ENCODE measurements around the gene TMEM225B. TPM values are rescaled to one million over a fixed set of nuclear protein-coding genes. Genes with fewer than 3 reads are reported as not detected.

TMEM225B gene
- total RNA-seq, 1 donor from 2014 or later: 1.0 TPM

DNA sequence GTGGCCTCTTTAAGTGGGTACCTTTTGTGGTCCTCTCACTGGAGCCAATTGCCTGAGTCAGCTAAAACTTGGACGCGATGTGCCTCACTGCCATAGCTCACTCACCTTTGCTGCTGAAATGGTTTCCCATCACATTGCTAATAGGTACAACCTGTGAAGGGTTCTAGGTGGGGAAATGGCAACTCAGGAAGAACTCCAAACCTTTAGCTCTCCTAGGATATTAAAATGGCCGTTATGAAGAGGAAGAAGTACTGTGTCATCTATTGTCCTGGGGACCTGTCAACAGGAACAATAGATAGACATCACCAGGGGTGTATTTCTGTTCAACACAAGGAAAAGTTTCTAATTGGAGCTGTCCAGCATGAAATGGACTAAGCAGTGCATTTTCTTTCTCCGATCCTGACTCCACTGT lies 40.9 kb upstream of the TMEM225B start:
- peaks cover 36% of the 10 kb centered on the region for H3K4me1 ChIP-seq
- peak overlapping the region; percentile 68 for H3K4me3 ChIP-seq
- intact Hi-C loops (cut with DNase I): no loop called here
- TF ChIP-seq, protein P1, sequence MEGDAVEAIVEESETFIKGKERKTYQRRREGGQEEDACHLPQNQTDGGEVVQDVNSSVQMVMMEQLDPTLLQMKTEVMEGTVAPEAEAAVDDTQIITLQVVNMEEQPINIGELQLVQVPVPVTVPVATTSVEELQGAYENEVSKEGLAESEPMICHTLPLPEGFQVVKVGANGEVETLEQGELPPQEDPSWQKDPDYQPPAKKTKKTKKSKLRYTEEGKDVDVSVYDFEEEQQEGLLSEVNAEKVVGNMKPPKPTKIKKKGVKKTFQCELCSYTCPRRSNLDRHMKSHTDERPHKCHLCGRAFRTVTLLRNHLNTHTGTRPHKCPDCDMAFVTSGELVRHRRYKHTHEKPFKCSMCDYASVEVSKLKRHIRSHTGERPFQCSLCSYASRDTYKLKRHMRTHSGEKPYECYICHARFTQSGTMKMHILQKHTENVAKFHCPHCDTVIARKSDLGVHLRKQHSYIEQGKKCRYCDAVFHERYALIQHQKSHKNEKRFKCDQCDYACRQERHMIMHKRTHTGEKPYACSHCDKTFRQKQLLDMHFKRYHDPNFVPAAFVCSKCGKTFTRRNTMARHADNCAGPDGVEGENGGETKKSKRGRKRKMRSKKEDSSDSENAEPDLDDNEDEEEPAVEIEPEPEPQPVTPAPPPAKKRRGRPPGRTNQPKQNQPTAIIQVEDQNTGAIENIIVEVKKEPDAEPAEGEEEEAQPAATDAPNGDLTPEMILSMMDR (IDR thresholded peaks at IDR 0.05): no peak
- H3K9me3 ChIP-seq: no peaks in the 10 kb centered on the region
- H3K27me3 ChIP-seq: no peaks in the 10 kb centered on the region
- H3K36me3 ChIP-seq: peaks cover 42% of the 10 kb centered on the region
- DNase-seq (no peak), ATAC-seq (no peak)
- peak overlapping the region; percentile 99 for H3K27ac ChIP-seq

DNA sequence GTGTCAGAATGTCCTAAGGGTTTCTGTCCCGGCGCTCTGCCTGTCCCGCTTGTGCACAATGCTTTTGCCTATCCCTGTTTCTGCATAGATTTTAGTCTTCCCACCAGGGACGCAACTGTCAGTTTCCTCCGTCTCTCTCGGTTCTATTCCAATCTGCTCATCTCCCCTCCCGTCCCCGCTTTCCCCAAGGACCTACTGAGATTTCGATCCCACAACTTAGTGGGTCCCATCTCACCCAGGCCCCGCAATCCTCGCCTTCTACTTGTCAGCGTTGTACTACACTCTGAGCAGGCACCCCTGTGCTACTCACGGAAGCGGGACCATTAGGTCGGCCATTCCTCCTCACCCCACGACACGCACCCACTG lies 40.1 kb upstream of the TMEM225B start:
- TF ChIP-seq, protein P1 (IDR thresholded peaks at IDR 0.05): no peak
- Histone ChIP-seq H3K27ac (peak overlapping the region; percentile 99), H3K4me1 (peaks cover 31% of the 10 kb centered on the region), H3K27me3 (no peaks in the 10 kb centered on the region), H3K4me3 (peak overlapping the region; percentile 68), H3K9me3 (no peaks in the 10 kb centered on the region), H3K36me3 (peaks cover 49% of the 10 kb centered on the region)
- ATAC-seq (peak; percentile 75), DNase-seq (no peak)
- intact Hi-C loops (cut with DNase I): no loop called here

DNA sequence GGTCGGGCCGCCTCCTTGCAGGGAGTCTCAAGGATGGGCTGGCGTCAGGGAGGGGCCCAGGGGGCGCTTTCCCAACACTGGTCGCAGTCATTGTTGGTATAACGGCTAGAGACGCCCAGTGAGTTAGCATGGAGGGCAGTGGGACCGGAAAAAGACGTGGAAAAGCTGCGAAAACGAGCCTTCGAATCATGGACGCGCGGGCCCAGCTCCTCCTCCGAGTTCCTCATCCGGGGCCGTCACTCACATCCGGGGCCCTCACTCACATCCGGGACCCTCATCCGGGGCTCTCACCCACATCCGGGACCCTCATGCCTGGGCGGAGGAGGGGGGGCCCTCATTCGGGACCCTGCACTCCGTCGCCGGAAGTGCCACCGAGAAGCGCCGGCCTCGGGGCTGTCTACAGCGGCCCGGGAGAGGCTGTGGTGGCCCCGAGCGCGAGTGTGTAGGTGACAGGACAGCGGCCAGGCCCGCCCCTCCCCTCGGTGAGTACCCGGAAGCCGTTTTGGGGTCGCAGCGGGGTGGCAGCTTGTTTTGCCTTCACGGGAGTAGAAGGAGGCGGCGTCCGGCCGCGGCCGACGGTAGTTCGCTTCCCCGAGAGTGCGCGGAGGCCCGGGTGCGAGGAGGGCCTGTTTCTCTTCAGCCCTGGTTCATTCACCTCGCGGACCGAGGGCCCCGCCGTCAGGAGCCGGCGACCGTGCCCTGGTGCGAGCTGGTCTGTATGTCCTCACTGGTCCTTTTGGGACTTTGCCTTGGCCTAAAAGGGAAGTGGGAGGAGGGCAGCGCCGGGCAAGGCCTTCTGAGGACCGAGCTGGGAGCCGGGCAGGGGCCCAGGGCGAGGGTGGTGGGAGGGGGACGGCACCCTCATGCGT lies 39.5 kb upstream of the TMEM225B start, which contains the start of gene ZNF655:
TSS of gene ZNF655 (plus strand) at position 337 of the 869 bp plus-strand sequence. CDS start 1,918 bp downstream, outside the sequence.
- Histone ChIP-seq H3K9me3 (no peaks in the 10 kb centered on the region), H3K27me3 (no peaks in the 10 kb centered on the region), H3K27ac (peak within 1 kb of the TSS; percentile 99), H3K4me3 (peak within 1 kb of the TSS; percentile 68), H3K4me1 (peaks cover 31% of the 10 kb centered on the region), H3K36me3 (peaks cover 55% of the 10 kb centered on the region)
- TF ChIP-seq, protein P1 (IDR thresholded peaks at IDR 0.05): no peak
- intact Hi-C loops (cut with DNase I): no loop called here
- DNase-seq (peak; percentile 96), ATAC-seq (peak; percentile 97)

DNA sequence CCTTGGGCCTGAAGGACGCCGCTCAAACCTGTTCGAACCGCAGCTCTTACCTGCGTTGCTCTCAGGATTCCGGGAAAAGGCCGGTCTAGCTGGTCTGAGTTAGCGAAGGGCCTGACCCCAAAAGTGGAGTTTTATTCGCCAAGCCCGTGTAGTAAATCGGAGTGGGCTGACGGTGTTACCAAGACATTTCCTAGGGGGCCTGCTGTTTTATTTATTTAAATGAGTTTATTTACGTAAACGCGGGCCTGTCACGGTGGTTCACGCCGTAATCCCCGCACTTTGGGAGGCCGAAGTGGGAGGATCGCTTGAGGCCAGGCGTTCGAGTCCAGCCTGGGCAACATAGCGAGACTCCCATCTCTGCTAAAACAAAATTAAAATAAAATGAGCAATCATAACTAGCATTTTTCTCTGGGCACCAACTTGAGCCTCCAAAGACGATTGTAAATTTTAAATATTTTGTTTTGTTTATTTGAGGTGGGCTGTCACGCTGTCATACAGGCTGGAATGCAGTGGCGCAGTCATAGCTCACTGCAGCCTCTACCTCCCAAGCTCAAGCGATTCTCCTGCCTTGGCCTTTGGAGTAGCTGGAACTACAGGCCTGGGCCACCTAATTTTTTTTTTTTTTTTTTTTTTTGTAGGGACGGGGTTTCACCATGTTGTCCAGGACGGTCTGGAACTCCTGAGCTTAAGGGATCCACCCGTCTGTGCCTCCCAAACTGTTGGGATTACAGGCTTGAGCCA lies 38.7 kb upstream of the TMEM225B start:
- peak overlapping the region; percentile 99 for H3K27ac ChIP-seq
- H3K4me1 ChIP-seq: peaks cover 31% of the 10 kb centered on the region
- peaks cover 63% of the 10 kb centered on the region for H3K36me3 ChIP-seq
- DNase-seq: no peak
- intact Hi-C loops (cut with DNase I): no loop called here
- H3K4me3 ChIP-seq: peak overlapping the region; percentile 68
- no peak for ATAC-seq
- TF ChIP-seq, protein P1 (IDR thresholded peaks at IDR 0.05): no peak
- H3K9me3 ChIP-seq: no peaks in the 10 kb centered on the region
- H3K27me3 ChIP-seq: no peaks in the 10 kb centered on the region

DNA sequence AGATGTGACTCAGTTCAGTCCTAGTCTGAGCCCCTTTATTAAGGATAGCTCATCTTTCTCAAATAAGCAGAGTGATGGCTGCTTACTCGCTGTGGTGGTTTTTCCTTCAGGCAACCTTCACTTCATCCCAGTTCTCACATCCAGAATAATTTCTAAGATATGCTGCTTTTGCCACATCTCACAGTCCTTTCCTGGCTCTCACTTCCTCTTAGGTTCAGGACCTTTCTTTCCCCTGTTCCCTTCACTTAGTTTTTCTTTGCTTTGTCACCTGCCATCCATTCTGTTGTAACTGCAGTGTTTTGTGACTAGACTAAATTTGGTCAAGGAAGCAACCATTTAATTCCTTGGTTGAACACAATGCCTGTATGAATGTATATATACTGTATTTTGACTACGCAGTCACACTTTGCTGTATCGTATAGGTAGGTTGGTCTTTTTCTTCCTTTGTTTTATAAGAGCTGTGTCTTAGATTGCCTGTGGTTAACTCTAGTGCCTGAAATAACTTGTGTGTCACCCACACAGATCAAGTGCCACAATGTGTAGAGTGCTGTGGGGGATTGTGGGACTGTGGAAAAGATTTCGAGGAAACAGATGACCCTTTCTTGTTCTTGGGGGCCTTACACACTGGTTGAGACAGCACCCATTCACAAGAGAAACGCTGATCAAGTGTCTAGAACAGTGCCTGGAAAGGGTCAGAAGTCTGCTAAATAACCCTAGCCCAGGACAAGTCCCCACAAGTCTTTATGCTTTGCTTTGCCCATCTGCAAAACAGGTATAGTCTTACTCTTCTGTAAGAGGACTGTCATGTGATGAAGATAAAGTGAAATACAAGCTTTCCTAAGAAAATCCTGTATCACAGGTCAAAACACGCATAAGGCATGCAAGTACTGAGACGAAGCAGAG lies 37.0 kb upstream of the TMEM225B start:
- H3K27me3 ChIP-seq: no peaks in the 10 kb centered on the region
- DNase-seq: no peak
- H3K9me3 ChIP-seq: no peaks in the 10 kb centered on the region
- H3K27ac ChIP-seq: no peak overlapping the region
- H3K4me1 ChIP-seq: peaks cover 26% of the 10 kb centered on the region
- ATAC-seq: no peak
- intact Hi-C loops (cut with DNase I): no loop called here
- TF ChIP-seq, protein P1 (IDR thresholded peaks at IDR 0.05): no peak
- H3K36me3 ChIP-seq: peaks cover 70% of the 10 kb centered on the region
- no peak overlapping the region for H3K4me3 ChIP-seq

Measured in upper lobe of right lung (tissue), 1 donor.